Kidney epithelial cell (primary cell): ENCODE data around the gene SLC41A3. TPM values are rescaled to one million over a fixed set of nuclear protein-coding genes. Genes with fewer than 3 reads are reported as not detected.
A peak's percentile ranks its signal among the peaks of the same experiment; 100 is the strongest.

Source experiments
- DNase-seq: peaks from one replicate; pipeline ENCODE4 v3.0.0-alpha.2; 2010; ENCODE audit warnings: low read depth
- H3K27me3 ChIP-seq: 2 replicates; pipeline ENCODE4 v1.6.0; 2011; ENCODE audit warnings: low read length; ENCODE audit not compliant: control insufficient read depth, insufficient read depth
- H3K36me3 ChIP-seq: 2 replicates; pipeline ENCODE4 v1.5.1; 2011; ENCODE audit warnings: low read length; ENCODE audit not compliant: control insufficient read depth, insufficient read depth
- H3K4me3 ChIP-seq: 2 replicates; pipeline ENCODE4 v1.5.1; 2011; ENCODE audit warnings: low read depth, mild to moderate bottlenecking, control low read depth, low read length
- CTCF ChIP-seq: IDR thresholded peaks from 2 replicates; pipeline ENCODE4 v1.5.1; 2011; ENCODE audit warnings: mild to moderate bottlenecking, moderate library complexity, low read length, control low read depth, inconsistent platforms; ENCODE audit not compliant: insufficient read depth, poor library complexity, severe bottlenecking
- total RNA-seq: library from RNA; depleted of rRNA; stranded (reverse); fragments of >200 nt; gene quantifications from 2 replicates; pipeline ENCODE4 v1.2.3, GENCODE V29; 2015

SLC41A3 gene
- total RNA-seq, 1 donor from 2014 or later = 74.9 TPM

- no peak for DNase-seq
- no peaks in the 10 kb centered on the region for H3K36me3 ChIP-seq
- H3K4me3 ChIP-seq = no peak overlapping the region
- peak; percentile 33 for TF ChIP-seq CTCF
- no peaks in the 10 kb centered on the region for H3K27me3 ChIP-seq
Observed at GRCh38 chr3:126081618-126082361, 2.1 kb downstream of the SLC41A3 start.

- H3K4me3 ChIP-seq = no peak overlapping the region
Observed at GRCh38 chr3:126080970-126081369, 3.0 kb downstream of the SLC41A3 start.

GRCh38 chr3:126078866-126079265, 5.1 kb downstream of the SLC41A3 start:
- no peak for TF ChIP-seq CTCF
- no peak for DNase-seq
- Histone ChIP-seq H3K36me3 (no peaks in the 10 kb centered on the region), H3K27me3 (no peaks in the 10 kb centered on the region), H3K4me3 (no peak overlapping the region)

More at GRCh38 chr3:126080970-126081369, 3.0 kb downstream of the SLC41A3 start:
- no peak for TF ChIP-seq CTCF
- DNase-seq = no peak
- no peaks in the 10 kb centered on the region for H3K27me3 ChIP-seq
- H3K36me3 ChIP-seq = no peaks in the 10 kb centered on the region

- H3K27me3 ChIP-seq = no peaks in the 10 kb centered on the region
- H3K36me3 ChIP-seq = no peaks in the 10 kb centered on the region
- no peak for DNase-seq
- H3K4me3 ChIP-seq = no peak overlapping the region
- TF ChIP-seq CTCF = no peak
Observed at GRCh38 chr3:126077754-126078153, 6.2 kb downstream of the SLC41A3 start.

- no peak for TF ChIP-seq CTCF
- Histone ChIP-seq H3K27me3 (no peaks in the 10 kb centered on the region), H3K4me3 (no peak overlapping the region), H3K36me3 (no peaks in the 10 kb centered on the region)
- no peak for DNase-seq
Observed at GRCh38 chr3:126076140-126076539, 7.8 kb downstream of the SLC41A3 start.

GRCh38 chr3:126070146-126070545, 13.8 kb downstream of the SLC41A3 start:
- Histone ChIP-seq H3K4me3 (no peak overlapping the region), H3K36me3 (no peaks in the 10 kb centered on the region), H3K27me3 (no peaks in the 10 kb centered on the region)
- DNase-seq = no peak
- no peak for TF ChIP-seq CTCF
